NCI-H128 (cell line): ENCODE measurements around the gene IL1RL1.

ENCODE experiments used
- DNase-seq: peaks from one replicate; lab custom pipeline; 2025; ENCODE audit not compliant: unreplicated experiment; lab: John Stamatoyannopoulos, UW

IL1RL1 gene

GRCh38 chr2:102334486-102334885, 23.1 kb downstream of the IL1RL1 start:
- DNase-seq, result no peak

DNA sequence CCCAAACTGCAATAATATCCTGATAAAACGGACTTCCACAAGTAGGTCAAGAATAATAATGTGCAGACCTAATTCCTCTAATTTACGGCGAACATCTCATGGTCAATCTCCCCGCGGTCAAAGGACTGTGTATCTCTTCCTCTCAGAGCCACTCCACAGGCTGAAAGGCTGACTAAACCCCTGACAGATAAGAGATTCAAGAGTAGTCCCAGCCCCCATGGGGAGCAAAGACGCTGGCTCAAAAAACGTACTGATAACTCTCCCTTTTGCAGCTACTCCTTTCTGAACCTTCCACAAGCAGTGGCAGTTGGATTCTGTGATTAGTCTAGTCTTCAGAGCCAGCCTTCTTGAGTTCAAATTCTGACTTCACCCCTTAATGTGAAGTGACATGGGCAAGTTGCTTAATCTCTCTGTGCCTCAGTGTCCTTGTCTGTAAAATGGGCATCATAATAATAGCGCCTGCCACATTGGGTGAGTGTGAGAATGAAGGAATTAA, 24.6 kb downstream of the IL1RL1 start:
- no peak for DNase-seq

GRCh38 chr2:102336502-102336945, 25.2 kb downstream of the IL1RL1 start:
- no peak for DNase-seq

DNA sequence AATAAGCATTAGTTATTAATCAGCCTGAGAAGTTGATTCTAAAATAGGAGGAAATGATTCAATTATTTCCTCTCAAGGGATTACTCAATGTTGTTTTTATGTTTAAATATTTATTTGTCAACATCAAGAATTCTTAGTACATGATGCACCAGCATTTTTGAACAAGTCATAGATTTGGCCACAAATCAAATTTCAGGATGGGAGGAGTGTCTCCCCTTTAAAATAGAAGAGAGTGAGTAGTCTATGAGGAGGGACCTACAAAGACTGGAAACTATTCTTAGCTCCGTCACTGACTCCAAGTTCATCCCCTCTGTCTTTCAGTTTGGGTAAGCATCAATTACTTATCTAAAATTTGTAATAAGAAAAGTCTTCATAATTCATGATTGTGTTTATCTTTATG, 25.6 kb downstream of the IL1RL1 start:
- no peak for DNase-seq

GRCh38 chr2:102337481-102338386, 26.4 kb downstream of the IL1RL1 start:
- DNase-seq, result no peak

GRCh38 chr2:102340778-102341177, 29.4 kb downstream of the IL1RL1 start:
- no peak for DNase-seq

GRCh38 chr2:102342888-102343287, 31.5 kb downstream of the IL1RL1 start:
- DNase-seq, result no peak

DNA sequence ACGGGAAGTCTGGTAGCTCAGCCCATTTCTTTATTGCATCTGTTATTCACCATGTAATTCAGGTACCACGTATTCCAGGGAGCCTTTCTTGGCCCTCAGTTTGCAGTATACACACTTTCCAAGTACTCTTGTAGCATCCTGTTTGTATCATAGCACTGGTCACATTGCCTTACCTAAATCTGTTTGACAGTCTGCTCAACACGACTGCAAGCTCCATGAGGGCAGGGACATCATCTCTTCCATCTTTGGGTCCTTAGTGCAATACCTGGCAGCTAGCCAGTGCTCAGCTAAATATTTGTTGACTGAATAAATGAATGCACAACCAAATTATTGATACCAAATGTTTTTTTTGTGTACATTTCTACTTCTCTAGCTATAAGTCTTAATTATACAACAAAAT, 33.0 kb downstream of the IL1RL1 start:
- DNase-seq, result no peak

DNA sequence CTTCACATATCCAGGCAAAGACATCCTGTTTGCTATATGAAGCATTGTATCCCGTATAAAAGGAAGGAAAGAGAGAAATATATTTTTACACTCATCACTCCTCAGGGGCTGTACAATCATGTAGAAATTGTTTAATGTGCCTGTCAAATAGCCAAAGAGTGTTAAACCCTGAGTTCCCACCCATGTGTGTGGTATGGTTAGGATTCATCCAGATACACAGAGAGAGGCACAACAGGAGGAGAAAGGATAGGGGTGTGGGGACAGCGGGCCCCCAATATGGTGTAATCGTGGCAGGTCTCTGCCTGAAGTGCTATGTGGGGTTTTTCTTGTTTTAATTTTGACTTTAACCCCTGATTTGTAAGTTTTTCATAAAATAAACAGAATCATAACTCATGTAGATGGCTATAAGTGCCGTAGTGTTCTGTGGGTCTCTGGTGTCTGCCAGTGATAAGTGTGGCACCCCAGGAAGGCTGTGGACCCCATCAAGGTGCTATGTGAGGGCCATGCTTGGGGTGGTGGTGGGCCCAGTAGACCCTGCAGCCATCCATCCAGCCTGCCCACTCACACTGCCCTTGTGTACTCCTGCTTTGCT, 34.1 kb downstream of the IL1RL1 start:
- DNase-seq, result no peak

GRCh38 chr2:102346381-102347130, 35.2 kb downstream of the IL1RL1 start:
- no peak for DNase-seq

DNA sequence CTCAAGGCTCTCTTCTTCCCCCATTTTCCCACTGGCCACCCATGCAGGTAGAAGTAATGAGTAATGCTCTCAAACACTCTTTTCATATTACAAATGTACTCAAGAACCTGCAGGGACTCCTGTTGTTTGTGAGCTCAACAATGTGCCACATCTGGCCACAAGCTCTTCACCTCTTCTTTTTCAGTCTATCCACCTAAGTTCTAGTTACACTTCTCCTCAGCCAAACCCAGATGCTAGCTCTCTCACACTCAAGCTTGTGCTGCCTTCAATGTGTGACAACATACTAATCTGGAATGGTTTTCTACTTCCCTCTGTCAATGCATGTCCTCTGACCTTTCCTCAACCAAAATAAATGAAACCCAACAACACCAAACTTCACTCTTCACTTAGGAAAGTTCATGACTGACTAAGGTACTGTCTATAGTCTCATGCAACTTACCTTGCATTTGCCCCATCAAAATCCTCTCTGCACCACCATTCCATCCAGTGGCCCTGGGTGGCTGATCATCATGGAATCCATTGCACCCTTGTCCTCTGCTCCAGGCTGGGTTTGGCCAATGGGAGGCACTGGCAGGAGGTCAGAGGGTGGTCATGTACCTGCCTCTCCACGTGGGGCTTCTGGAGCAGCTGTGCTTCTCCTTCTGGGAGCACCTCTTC, 38.9 kb downstream of the IL1RL1 start:
- DNase-seq, result no peak

GRCh38 chr2:102355526-102356380, 44.4 kb downstream of the IL1RL1 start, which contains the start of gene IL18R1:
Gene IL18R1 (plus strand): TSS chr2:102355796. CDS start chr2:102362661, 6,865 bp downstream.
- no peak for DNase-seq

GRCh38 chr2:102356381-102356712, 45.0 kb downstream of the IL1RL1 start:
- DNase-seq, result no peak

GRCh38 chr2:102356741-102357140, 45.4 kb downstream of the IL1RL1 start:
- DNase-seq, result no peak

GRCh38 chr2:102357937-102358336, 46.6 kb downstream of the IL1RL1 start:
- DNase-seq, result no peak

DNA sequence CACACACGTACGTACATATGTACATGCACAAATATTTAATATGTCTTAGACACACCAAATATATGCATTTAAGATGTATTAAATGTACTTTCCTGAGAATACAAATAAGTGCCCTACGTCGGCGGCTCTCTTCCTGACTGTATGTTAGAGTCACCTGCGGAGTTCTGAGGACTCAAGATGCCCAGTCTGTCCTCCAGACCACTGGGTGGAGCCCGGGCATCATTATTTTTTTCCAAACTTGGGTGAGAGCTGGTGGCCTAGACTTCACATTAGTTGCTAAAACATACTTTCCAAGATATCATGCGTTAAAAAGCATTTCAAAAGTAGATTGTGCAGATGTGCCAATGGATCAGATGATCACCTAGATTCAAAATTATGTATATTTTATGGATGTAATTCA, 47.1 kb downstream of the IL1RL1 start:
- DNase-seq, result no peak

DNA sequence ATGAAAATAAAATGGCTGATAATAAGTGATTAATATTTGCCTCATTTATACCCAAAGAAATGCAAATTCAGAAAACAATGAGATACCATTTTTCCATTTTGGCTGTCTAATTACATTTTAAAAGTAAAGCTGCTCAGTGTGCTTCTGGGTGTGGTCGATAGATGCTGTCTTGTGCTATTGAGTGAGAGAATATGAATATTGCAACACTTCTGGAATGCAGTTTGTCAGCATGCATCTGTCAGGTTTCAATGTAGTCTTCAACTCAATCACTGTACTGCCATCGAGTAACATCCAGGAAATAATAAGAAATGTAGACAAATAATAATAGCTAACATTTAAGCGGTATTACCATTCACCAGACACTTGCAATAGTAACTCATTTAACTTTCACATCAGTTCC, 48.2 kb downstream of the IL1RL1 start:
- no peak for DNase-seq

DNA sequence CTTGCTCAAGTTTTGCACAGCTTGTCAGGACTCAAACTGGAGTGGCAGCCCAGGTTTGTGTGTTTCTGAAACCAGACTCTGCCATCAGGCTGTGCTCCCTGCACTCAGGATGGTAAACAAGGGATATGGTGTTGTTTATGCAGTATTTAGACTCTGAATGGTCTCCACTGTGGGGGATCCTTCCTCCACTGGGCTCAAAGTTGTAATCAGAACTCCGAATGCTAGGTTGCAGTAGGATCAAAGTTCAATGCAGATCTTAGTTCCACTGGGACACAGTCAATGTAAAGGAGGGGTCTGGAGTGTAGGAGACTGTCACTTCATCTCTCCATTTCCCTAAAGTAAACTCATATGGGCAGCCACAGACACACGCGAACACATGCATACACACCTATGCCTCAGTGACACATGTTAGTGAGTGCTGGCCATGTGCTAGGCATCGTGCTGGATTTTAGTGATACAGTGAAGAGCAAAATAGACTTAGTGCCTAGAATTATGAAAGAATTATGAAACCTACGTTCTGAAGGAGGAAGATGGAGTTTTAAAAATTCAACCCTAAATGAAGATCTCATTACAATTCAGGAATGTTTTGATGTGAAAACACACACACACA, 50.4 kb downstream of the IL1RL1 start:
- DNase-seq, result no peak

GRCh38 chr2:102365763-102366162, 54.4 kb downstream of the IL1RL1 start:
- DNase-seq, result no peak
